CD14-positive monocyte (primary cell): ENCODE results near the gene KIF3A. TPM values are rescaled to one million over a fixed set of nuclear protein-coding genes. Genes with fewer than 3 reads are reported as not detected.

Source experiments
- DNase-seq, 3 donors: peaks; one replicate each; pipeline ENCODE4 v3.0.0-alpha.2; 2011 to 2022
- H2AFZ ChIP-seq: 2 replicates; pipeline ENCODE4 v1.6.0; 2012; ENCODE audit warnings: mild to moderate bottlenecking, low read depth, low read length, inconsistent platforms; ENCODE audit not compliant: insufficient read depth, poor library complexity, severe bottlenecking
- H3K27ac ChIP-seq, 2 donors: 1 replicate in 1 of 2; 2 replicates in 1 of 2; pipeline ENCODE4 v1.5.1; 2012 to 2013; ENCODE audit warnings: low read length in 2 of 2, control low read depth in 1 of 2, inconsistent platforms in 1 of 2, low read depth in 1 of 2, mild to moderate bottlenecking in 1 of 2
- H3K27me3 ChIP-seq, 2 donors: one replicate each; pipeline versions ENCODE4 v1.6.0 to v1.6.1; 2011 to 2013; ENCODE audit warnings: low read length in 2 of 2; ENCODE audit not compliant: control insufficient read depth in 2 of 2, insufficient read depth in 2 of 2
- H3K36me3 ChIP-seq, 2 donors: replicated peaks in 1 of 2; 1 replicate in 1 of 2; 2 replicates in 1 of 2; pipeline versions ENCODE4 v1.5.1 to v1.6.1; 2012 to 2013; ENCODE audit warnings: low read length in 2 of 2, control low read depth in 1 of 2, inconsistent platforms in 1 of 2, mild to moderate bottlenecking in 1 of 2; ENCODE audit not compliant: insufficient read depth in 2 of 2, control insufficient read depth in 1 of 2
- H3K4me1 ChIP-seq, 2 donors: 1 replicate in 1 of 2; 2 replicates in 1 of 2; pipeline versions ENCODE4 v1.5.1 to v1.6.1; 2012 to 2013; ENCODE audit warnings: low read length in 2 of 2, control low read depth in 1 of 2, inconsistent platforms in 1 of 2, mild to moderate bottlenecking in 1 of 2, moderate library complexity in 1 of 2; ENCODE audit not compliant: insufficient read depth in 2 of 2, control insufficient read depth in 1 of 2
- H3K4me2 ChIP-seq: replicated peaks from 2 replicates; pipeline ENCODE3; 2012; ENCODE audit warnings: low read length, moderate library complexity, mild to moderate bottlenecking; ENCODE audit not compliant: poor library complexity, severe bottlenecking; ENCODE audit errors: extremely low read depth
- H3K4me3 ChIP-seq, 3 experiments: fragments of 200-600 bp in 1 of 3; sonication (generic) in 1 of 3; replicated peaks in 1 of 3; 1 replicate in 2 of 3; 2 replicates in 1 of 3; pipeline ENCODE4 v1.5.1; 2011 to 2013; ENCODE audit warnings: low read length in 3 of 3, mild to moderate bottlenecking in 3 of 3, control low read depth in 2 of 3, low read depth in 2 of 3, inconsistent platforms in 1 of 3, moderate library complexity in 1 of 3
- H3K79me2 ChIP-seq: 2 replicates; pipeline ENCODE4 v1.6.0; 2012; ENCODE audit warnings: mild to moderate bottlenecking, control low read depth, inconsistent platforms, low read length, moderate library complexity; ENCODE audit not compliant: insufficient read depth
- H3K9ac ChIP-seq: 2 replicates; pipeline ENCODE4 v1.6.0; 2017; ENCODE audit warnings: low read length, mild to moderate bottlenecking; ENCODE audit not compliant: insufficient read depth, poor library complexity, severe bottlenecking
- H3K9me3 ChIP-seq, 2 donors: replicated peaks in 1 of 2; 1 replicate in 1 of 2; 2 replicates in 1 of 2; pipeline versions ENCODE4 v1.5.1 to v1.6.1; 2012 to 2013; ENCODE audit warnings: low read length in 2 of 2, control low read depth in 1 of 2; ENCODE audit not compliant: control insufficient read depth in 1 of 2, insufficient read depth in 1 of 2
- H4K20me1 ChIP-seq: 2 replicates; pipeline ENCODE4 v1.6.0; 2012; ENCODE audit warnings: mild to moderate bottlenecking, low read length, control low read depth, moderate library complexity; ENCODE audit not compliant: insufficient read depth
- H3K27ac Mint-ChIP-seq, 7 donors: one replicate each; pipeline ENCODE4 v1.8.0; 2020; ENCODE audit warnings: mild to moderate bottlenecking in 7 of 7, mixed read lengths in 7 of 7, moderate library complexity in 6 of 7, inconsistent platforms in 2 of 7
- H3K27me3 Mint-ChIP-seq, 3 donors: one replicate each; pipeline ENCODE4 v1.8.0; 2021 to 2022; ENCODE audit warnings: low read depth in 3 of 3, mild to moderate bottlenecking in 3 of 3, mixed read lengths in 3 of 3, moderate library complexity in 3 of 3, inconsistent platforms in 1 of 3
- H3K36me3 Mint-ChIP-seq, 2 donors: one replicate each; pipeline ENCODE4 v1.8.0; 2020; ENCODE audit warnings: mixed read lengths in 2 of 2, inconsistent platforms in 1 of 2, mild to moderate bottlenecking in 1 of 2
- H3K4me1 Mint-ChIP-seq: one replicate; pipeline ENCODE4 v1.8.0; 2020; ENCODE audit warnings: mild to moderate bottlenecking, mixed read lengths
- H3K4me3 Mint-ChIP-seq, 2 donors: one replicate each; pipeline ENCODE4 v1.8.0; 2020; ENCODE audit warnings: mild to moderate bottlenecking in 2 of 2, mixed read lengths in 2 of 2, moderate library complexity in 1 of 2
- H3K9me3 Mint-ChIP-seq, 7 donors: one replicate each; pipeline ENCODE4 v1.8.0; 2020 to 2022; ENCODE audit warnings: mixed read lengths in 7 of 7, mild to moderate bottlenecking in 6 of 7, moderate library complexity in 6 of 7, inconsistent platforms in 2 of 7
- WGBS: methylation state at CpG from one replicate; pipeline ENCODE4 v1.1.5; 2013; ENCODE audit warnings: missing lambda C conversion rate; ENCODE audit not compliant: insufficient coverage; 5-methylcytosine and 5-hydroxymethylcytosine counted together
- intact Hi-C, 2 donors: fragments of 100-400 bp; cut with micrococcal nuclease; formaldehyde crosslinking; loops; one replicate each; pipeline versions ENCODE4 v1.15.0 to v1.15.1; 2023
- polyA plus RNA-seq, 3 donors: library from polyadenylated mRNA; depleted of rRNA in 1 of 3; unstranded in 2 of 3; stranded (reverse) in 1 of 3; fragments of 300-500 nt in 2 of 3; fragments of >200 nt in 1 of 3; fragmentation: Illumina TruSeq in 2 of 3; gene quantifications; 1 replicate in 2 of 3; 2 replicates in 1 of 3; pipeline ENCODE4 v1.2.3, GENCODE V29; 2012 to 2021
- TF ChIP-seq, protein P1 (sequence below): fragments of 200-600 bp; IDR thresholded peaks from one replicate; pipeline ENCODE4 v1.8.0; 2022; ENCODE audit warnings: antibody characterized with exemption, mild to moderate bottlenecking

Gene KIF3A
- polyA plus RNA-seq, 3 donors, result 0.68 to 1.3 (median 1.2) TPM

DNA sequence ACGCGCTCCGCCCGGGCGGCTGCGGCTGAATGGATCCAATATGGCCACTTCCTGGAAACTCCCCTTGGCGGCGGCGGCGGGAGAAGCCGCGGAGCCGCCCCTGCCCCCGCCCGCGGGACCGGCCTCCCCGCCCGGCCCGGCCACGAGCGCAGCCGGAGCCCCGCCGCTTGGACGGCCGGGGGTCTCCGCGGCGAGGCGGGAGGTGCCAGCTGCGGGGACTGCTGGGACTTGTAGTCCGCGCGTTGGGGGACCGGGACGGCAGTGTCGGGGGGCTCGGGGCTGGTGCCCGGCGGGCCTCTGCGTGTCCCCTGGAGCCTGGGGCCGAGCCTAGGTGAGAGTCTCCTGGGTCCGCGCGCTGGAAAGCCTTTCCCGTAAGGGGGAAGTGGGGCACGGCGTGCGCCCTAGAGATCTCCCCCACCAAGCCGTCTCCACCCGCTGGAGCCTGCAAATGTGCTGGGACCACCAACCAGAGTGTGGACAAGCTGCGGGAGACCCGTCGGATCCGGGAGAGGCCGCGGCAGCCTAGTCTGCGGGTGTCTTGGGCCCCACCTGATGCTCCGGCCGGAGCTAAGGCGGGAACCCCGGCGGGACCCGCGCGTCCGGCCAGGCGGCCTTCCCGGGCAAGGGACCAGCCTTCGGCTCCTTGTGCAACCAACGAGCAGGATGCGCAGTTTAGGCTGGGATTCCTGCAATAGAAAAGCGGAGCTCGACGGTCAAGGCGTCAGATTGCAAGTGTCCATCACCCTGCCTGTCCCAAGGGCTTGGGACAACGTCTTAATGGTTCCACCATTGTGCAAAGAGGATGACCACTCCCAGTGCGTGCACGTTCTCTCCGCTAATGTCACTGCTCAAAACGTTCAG lies 40.1 kb upstream of the KIF3A start, which contains the start of gene SEPTIN8:
Gene SEPTIN8 (minus strand): TSS at position 31 of the 861 bp plus-strand sequence. CDS start 102 bp downstream, outside the sequence.
- intact Hi-C loops, result no loop called here
- Mint-ChIP-seq H3K4me3 (peak within 1 kb of the TSS; percentile 63 to 86), H3K27me3 (peaks cover 65 to 84% (median 69%) of the 10 kb centered on the region in 3 donors), H3K27ac (no peak within 1 kb of the TSS), H3K36me3 (peaks cover 3 to 4% of the 10 kb centered on the region in 2 donors), H3K9me3 (peaks cover 0 to 11% (median 3%) of the 10 kb centered on the region in 7 donors), H3K4me1 (peaks cover 27% of the 10 kb centered on the region)
- H2AFZ ChIP-seq, result peak within 1 kb of the TSS; percentile 88
- H3K4me1 ChIP-seq, result peaks cover 22 to 24% of the 10 kb centered on the region in 2 donors
- no peaks in the 10 kb centered on the region for H3K79me2 ChIP-seq
- 5% methylated on average over 74 of the region's 82 CpGs for WGBS
- H3K27me3 ChIP-seq, result peaks cover 46 to 73% of the 10 kb centered on the region in 2 donors
- peaks cover 3 to 9% of the 10 kb centered on the region in 2 donors for H3K9me3 ChIP-seq
- peak; percentile 20 to 48 (median 39) for DNase-seq
- H3K4me3 ChIP-seq, result peak within 1 kb of the TSS; percentile 46 to 76 (median 61)
- H3K36me3 ChIP-seq, result no peaks in the 10 kb centered on the region
- TF ChIP-seq, protein P1, sequence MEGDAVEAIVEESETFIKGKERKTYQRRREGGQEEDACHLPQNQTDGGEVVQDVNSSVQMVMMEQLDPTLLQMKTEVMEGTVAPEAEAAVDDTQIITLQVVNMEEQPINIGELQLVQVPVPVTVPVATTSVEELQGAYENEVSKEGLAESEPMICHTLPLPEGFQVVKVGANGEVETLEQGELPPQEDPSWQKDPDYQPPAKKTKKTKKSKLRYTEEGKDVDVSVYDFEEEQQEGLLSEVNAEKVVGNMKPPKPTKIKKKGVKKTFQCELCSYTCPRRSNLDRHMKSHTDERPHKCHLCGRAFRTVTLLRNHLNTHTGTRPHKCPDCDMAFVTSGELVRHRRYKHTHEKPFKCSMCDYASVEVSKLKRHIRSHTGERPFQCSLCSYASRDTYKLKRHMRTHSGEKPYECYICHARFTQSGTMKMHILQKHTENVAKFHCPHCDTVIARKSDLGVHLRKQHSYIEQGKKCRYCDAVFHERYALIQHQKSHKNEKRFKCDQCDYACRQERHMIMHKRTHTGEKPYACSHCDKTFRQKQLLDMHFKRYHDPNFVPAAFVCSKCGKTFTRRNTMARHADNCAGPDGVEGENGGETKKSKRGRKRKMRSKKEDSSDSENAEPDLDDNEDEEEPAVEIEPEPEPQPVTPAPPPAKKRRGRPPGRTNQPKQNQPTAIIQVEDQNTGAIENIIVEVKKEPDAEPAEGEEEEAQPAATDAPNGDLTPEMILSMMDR, result no peak
- peak within 1 kb of the TSS; percentile 80 for H3K4me2 ChIP-seq
- peak within 1 kb of the TSS; percentile 59 for H3K9ac ChIP-seq
- no peak within 1 kb of the TSS for H3K27ac ChIP-seq
- no peaks in the 10 kb centered on the region for H4K20me1 ChIP-seq

DNA sequence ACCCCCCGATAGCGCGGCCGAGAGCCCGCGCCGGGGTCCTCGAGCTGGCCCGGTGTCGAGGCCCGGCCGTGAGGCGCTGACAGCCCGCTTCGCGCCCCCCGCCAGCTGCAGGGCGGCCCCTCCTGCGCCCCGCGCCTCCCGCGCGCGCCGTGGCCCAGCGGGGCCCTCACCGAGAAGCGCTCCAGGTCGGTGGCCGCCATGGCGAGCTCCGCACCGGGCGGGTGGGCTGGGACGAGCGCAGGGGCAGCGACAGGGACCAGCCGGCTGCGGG lies 39.5 kb upstream of the KIF3A start:
- TF ChIP-seq, protein P1, result no peak
- H3K36me3 ChIP-seq, result no peaks in the 10 kb centered on the region
- peaks cover 22% of the 10 kb centered on the region for H3K4me1 Mint-ChIP-seq
- peaks cover 16 to 19% of the 10 kb centered on the region in 2 donors for H3K4me1 ChIP-seq
- peak overlapping the region; percentile 88 for H2AFZ ChIP-seq
- H3K27ac Mint-ChIP-seq, result no peak overlapping the region
- H3K4me3 Mint-ChIP-seq, result no peak overlapping the region
- peak overlapping the region; percentile 59 for H3K9ac ChIP-seq
- H3K27me3 ChIP-seq, result peaks cover 46 to 73% of the 10 kb centered on the region in 2 donors
- H3K27me3 Mint-ChIP-seq, result peaks cover 63 to 84% (median 63%) of the 10 kb centered on the region in 3 donors
- H3K27ac ChIP-seq, result no peak overlapping the region
- H3K4me2 ChIP-seq, result peak overlapping the region; percentile 80
- WGBS, result under 1% methylated on average over 40 of the region's 40 CpGs
- H3K9me3 ChIP-seq, result peaks cover 3 to 9% of the 10 kb centered on the region in 2 donors
- intact Hi-C loops, result no loop called here
- H3K79me2 ChIP-seq, result no peaks in the 10 kb centered on the region
- peaks cover 3 to 4% of the 10 kb centered on the region in 2 donors for H3K36me3 Mint-ChIP-seq
- H3K9me3 Mint-ChIP-seq, result peaks cover 0 to 11% (median 3%) of the 10 kb centered on the region in 7 donors
- H4K20me1 ChIP-seq, result no peaks in the 10 kb centered on the region
- no peak for DNase-seq
- peak overlapping the region; percentile 46 to 76 (median 61) for H3K4me3 ChIP-seq
